GM12891 (cell line): Measurements from ENCODE around the gene LACTB.

Source experiments
- POLR2A ChIP-seq: IDR thresholded peaks from 2 replicates; pipeline ENCODE4 v1.6.1; 2011; ENCODE audit warnings: low read depth, low read length, control low read depth
- POLR2AphosphoS5 ChIP-seq: IDR thresholded peaks from 2 replicates; pipeline ENCODE4 v1.6.1; 2011; ENCODE audit warnings: low read depth, low read length, control low read depth
- POU2F2 ChIP-seq: IDR thresholded peaks from 2 replicates; pipeline ENCODE4 v1.6.1; 2011; ENCODE audit warnings: low read depth, mild to moderate bottlenecking, control low read depth, low read length, moderate library complexity
- SPI1 ChIP-seq: IDR thresholded peaks from 2 replicates; pipeline ENCODE4 v1.6.1; 2011; ENCODE audit warnings: low read depth, low read length, control low read depth

GRCh38 chr15:63155486-63155885 is 33.8 kb downstream of the LACTB start:
- TF ChIP-seq POLR2A (no peak), SPI1 (no peak), POLR2AphosphoS5 (no peak), POU2F2 (no peak)
